GM21528 (cell line): ENCODE results near the gene VPS51.

Experiments
- ATAC-seq: cut with Tn5 transposase; IDR thresholded peaks from one replicate; pipeline ENCODE4 v1.9.1; 2021; ENCODE audit warnings: mild to moderate bottlenecking, moderate library complexity; ENCODE audit not compliant: unreplicated experiment, low FRiP score

VPS51 gene

DNA sequence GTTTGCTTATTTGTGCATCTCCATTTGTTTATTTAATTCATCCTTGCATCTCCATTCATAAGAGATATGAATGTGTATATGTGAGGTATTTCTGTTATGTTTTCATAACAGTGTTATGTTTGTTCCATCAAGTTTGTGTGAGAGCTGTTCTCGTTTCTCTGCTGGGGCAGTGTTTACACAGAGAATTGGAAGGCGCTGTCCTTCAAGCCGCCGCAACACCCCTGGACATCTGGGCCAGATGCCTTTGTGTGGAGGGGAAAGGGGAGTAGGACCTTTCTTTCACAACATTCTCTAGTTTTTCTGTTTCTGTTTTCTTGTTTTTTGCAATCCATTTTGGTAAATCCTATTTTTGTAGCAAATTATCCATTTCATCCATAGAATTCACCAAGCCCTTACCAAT lies 8.6 kb downstream of the VPS51 start:
- no peak for ATAC-seq

DNA sequence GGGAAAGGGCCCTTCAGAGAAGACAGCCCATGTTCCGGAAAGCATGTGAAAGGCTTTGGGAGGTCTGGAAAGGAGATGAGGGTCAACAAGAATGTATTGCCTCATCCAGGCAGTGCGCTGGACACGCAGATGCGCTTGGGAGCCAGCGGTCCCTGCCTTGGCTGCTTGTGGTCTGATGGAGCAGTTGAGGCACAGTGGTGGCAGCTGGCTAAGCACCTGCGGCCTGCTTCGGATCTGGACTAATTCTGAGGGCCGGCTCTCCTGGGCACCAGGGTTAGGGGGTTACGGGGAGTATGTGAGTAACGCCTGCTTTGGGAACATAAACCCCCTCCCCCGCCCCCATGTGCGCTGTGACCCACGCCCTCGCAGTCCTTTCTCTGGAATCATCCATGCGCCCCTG lies 11.1 kb downstream of the VPS51 start:
- ATAC-seq = no peak

DNA sequence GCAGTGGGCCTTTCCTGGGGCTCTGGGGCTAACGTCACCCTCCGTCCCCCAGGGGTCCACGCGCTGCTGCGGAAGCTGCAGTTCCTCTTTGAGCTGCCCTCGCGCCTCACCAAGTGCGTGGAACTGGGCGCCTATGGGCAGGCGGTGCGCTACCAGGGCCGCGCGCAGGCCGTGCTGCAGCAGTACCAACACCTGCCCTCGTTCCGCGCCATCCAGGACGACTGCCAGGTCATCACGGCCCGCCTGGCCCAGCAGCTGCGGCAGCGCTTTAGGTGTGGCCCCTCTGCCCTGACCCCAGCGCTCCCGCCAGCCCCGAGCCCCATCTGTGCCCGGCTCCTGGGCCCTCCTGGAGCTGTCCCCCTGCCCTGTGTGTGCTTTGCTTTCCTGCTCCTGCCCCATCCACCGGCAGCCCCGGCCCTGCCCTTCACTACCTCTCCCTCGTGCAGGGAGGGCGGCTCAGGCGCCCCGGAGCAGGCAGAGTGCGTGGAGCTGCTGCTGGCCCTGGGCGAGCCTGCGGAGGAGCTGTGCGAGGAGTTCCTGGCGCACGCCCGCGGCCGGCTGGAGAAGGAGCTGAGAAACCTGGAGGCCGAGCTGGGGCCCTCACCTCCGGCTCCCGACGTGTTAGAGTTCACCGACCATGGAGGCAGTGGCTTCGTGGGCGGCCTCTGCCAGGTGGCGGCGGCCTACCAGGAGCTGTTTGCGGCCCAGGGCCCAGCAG lies 11.9 kb downstream of the VPS51 start:
- no peak for ATAC-seq

DNA sequence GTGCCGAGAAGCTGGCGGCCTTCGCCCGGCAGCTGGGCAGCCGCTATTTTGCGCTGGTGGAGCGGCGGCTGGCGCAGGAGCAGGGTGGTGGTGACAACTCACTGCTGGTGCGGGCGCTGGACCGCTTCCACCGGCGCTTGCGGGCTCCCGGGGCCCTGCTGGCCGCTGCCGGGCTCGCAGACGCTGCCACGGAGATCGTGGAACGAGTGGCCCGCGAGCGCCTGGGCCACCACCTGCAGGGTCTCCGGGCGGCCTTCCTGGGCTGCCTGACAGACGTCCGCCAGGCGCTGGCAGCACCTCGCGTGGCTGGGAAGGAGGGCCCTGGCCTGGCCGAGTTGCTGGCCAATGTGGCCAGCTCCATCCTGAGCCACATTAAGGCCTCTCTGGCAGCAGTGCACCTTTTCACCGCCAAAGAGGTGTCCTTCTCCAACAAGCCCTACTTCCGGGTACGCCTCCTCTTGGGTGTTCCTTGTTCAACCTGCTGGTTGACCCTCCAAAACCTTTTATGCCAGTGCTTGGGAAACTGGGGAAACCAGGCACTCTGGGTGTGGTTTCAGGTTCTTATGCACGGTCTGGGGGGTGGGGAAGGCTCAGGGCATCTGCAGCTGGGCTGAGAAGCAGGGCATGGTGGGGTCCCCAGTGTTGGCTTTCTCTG lies 12.6 kb downstream of the VPS51 start:
- no peak for ATAC-seq

DNA sequence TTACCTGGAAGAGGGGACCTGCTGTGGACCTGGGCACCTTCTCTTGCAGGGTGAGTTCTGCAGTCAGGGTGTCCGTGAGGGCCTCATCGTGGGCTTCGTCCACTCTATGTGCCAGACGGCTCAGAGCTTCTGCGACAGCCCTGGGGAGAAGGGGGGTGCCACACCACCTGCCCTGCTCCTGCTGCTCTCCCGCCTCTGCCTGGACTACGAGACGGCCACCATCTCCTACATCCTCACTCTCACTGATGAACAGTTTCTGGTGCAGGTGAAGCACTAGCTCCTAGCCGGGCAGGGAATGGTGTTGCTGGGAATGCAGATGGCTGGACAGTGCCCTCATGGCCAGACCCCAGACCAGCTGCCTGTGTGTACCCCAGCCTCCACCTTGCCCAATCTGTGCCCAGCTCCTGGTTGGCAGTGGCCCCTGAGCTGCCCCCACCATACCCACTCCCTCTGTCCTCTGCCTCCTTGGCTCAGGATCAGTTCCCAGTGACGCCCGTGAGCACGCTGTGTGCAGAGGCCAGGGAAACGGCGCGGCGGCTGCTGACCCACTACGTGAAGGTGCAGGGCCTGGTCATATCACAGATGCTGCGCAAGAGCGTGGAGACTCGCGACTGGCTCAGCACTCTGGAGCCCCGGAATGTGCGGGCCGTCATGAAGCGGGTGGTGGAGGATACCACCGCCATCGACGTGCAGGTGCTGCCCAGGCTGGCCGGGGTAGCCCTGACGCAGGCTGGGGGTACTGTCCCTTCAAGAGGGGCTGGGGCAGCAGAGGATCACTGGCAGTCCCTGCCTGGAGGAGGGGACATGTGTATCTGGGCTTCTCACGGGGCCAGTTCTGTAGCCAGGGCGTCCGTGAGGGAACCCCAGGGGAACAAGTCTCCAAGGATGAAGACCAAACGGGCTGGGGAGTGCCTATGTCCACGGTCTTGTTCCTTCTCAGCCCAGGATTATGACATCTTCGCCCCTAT lies 13.5 kb downstream of the VPS51 start:
- ATAC-seq = no peak

DNA sequence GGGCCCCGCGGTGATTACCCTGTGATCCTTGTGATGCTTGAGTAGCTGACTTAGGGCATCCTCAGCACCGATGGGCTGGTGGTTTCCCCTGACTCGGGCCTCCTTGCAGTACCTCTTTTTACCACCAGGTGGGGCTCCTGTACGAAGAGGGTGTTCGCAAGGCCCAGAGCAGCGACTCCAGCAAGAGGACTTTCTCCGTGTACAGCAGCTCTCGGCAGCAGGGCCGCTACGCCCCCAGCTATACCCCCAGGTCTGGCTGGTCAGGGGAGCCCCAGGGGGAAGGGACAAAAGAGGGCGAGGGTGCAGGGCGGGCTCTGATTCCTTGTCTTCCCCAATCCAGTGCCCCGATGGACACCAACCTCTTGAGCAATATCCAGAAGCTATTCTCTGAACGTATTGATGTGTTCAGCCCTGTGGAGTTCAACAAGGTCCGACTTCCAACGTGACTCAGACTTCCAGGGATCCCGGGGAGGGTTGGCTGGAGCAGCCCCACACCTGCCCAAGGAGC lies 14.4 kb downstream of the VPS51 start:
- no peak for ATAC-seq

DNA sequence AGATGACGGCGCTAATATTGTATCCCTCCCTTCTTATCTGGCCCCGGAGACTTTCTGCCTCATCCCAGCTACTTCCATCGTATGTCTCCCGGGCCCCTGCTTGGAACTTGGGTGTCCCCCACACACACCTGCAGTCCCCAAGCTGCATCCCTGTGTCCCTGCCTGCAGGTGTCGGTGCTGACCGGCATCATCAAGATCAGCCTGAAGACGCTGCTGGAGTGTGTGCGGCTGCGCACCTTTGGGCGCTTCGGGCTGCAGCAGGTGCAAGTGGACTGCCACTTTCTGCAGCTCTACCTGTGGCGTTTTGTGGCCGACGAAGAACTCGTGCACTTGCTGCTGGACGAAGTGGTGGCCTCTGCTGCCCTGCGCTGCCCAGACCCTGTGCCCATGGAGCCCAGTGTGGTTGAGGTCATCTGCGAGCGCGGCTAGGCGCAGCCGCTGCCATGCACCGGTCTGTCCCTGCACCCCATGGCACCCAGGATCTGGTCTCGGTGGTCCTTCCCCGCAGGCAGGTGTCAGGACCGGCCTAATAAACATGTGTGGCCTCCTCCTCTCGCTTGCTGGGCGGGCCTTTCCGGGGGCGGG lies 15.2 kb downstream of the VPS51 start:
- no peak for ATAC-seq

DNA sequence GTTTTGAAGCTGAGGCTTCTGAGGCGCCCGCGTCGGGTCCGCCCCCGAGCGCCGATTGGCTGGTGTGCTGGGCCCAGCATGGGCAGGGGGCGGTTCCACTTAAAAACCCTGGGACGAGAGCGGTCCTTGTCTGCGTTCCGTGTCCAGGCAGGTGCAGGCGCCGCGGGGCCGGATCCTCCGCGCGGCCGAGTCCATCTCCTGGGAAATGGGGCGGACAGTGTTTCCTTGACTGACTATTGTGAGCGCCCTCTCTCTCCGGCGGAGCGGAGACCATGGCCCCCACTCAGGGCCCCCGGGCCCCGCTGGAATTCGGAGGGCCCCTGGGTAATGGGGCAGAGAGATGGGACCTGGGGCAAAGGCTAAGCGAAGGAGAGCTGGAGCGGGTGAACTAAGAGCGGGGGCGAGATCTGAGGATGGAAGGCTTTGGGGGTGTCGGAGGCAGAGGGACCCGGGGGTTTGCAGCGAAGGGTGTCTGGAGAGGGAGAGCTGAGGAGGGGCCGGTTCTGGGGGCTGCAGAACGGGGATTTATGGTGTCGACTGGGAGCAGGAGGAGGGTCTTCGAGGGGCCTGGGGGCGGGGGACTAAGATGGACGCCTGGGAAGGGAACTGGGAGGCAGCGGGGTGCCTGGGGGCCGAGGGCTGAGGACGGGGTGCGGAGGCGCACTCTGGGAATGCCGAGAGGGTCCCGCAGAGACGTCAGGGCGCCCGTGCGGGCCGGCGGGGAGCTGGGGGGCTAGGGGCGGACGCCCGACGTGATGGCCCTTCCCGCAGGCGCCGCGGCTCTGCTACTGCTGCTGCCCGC lies 15.9 kb downstream of the VPS51 start, which contains the start of gene TM7SF2:
Gene TM7SF2, plus strand, starts transcription at position 129 of the 802 bp plus-strand sequence. Its CDS starts 144 bp downstream, at position 273.
- ATAC-seq = peak; percentile 34

DNA sequence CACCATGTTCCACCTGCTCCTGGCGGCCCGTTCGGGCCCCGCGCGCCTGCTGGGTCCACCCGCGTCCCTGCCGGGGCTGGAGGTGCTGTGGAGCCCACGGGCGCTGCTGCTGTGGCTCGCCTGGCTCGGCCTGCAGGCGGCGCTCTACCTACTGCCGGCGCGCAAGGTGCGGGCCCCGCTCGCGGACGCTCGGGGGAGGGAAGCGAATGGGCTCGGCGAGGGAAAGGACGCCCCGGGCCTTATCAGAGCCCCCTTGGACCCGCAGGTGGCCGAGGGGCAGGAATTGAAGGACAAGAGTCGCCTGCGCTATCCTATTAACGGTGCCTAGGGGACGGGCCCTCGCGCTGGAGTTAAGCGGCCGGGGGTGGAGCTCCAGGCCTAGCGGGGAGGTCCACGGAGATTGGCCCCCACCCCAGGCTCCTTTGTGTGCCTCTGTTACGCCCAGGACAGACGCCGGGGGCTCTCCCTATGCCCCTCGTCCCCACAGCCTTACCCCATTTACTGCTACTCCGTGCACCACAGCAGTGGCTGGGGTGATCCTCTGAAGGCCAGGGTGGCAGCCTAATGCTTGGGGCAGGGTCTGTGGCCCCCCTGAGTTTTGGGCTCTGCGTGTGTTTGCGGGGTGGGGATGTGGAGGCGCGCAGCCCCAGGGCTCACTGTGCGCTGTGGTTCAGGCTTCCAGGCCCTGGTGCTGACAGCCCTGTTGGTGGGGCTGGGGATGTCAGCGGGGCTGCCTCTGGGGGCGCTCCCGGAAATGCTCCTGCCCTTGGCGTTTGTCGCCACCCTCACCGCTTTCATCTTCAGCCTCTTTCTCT lies 16.7 kb downstream of the VPS51 start:
- ATAC-seq = no peak

DNA sequence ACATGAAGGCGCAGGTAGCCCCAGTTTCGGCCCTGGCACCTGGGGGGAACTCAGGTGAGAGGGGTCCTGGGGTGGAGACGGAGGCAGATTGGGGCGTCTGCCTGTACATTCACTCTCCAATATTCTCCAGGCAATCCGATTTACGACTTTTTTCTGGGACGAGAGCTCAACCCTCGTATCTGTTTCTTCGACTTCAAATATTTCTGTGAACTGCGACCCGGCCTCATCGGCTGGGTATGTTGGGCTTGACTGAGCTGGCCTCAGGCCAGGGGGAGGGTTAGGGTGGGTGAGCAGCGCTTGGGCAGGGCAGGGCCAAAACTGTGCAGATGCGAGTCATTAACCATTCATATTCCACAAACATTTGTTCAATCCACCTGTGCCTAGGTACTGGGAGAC lies 17.3 kb downstream of the VPS51 start:
- no peak for ATAC-seq

DNA sequence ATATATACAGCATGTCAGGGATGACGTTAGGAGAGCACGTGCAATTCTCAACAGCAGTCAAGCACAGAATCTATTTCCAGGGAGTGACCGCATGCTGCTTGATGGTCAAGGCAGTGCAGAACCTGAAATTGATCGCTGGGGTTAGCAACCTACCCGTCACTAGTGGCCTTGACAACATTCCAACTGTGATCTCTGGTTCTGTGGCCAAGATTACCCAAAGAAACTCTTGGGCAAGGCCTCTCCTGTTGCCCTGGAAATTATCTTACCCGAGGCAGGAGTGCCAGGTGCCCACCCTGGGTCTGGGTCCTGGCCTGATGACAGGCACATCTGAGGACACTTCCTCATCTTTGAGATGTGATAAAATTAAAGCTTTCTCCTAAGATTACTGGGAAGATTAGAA lies 17.8 kb downstream of the VPS51 start:
- no peak for ATAC-seq

DNA sequence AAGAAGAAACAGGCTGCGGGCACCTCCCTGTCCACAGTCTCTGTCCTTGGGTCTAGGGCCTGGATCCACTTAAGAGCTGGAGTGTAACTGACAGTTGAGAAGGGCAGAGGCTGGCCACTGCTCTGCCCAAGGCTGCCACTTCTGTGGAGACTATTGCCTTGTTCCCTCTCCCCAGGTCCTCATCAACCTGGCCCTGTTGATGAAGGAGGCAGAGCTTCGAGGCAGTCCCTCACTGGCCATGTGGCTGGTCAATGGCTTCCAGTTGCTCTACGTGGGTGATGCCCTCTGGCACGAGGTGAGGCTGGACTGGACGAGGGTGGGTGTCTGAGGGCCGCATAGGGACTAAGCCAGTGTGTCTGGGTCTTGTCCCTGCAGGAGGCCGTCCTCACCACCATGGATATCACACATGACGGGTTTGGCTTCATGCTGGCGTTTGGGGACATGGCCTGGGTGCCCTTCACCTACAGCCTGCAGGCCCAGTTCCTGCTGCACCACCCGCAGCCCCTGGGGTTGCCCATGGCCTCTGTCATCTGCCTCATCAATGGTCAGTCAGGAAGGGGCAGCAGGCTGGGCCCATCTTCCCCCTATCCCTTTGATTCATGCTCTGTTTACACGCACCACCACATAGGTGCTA lies 18.6 kb downstream of the VPS51 start:
- ATAC-seq = no peak

DNA sequence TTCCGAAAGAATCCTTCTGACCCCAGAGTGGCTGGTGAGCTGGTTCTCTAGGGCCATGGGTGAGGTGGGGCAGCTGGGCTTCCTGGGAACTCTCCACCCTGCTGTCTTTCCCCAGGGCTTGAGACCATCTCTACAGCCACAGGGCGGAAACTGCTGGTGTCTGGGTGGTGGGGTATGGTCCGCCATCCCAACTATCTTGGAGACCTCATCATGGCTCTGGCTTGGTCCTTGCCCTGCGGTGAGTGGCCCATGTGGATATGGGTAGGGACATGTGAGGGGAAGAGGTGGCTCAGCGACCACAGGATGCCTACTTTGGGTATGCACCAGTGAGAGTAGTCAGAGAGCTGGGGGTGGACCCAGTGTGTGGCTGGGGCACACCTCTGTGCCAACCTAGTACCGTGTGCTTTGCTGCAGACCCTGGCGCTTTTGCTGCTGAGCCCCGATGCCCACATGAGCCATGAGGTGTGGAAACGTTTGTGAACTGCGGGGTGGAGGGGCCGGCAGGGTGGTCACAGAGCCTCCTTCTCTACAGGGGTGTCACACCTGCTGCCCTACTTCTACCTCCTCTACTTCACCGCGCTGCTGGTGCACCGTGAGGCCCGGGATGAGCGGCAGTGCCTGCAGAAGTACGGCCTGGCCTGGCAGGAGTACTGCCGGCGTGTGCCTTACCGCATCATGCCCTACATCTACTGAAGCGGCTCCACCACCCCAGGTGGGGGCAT lies 19.5 kb downstream of the VPS51 start:
- ATAC-seq = no peak

DNA sequence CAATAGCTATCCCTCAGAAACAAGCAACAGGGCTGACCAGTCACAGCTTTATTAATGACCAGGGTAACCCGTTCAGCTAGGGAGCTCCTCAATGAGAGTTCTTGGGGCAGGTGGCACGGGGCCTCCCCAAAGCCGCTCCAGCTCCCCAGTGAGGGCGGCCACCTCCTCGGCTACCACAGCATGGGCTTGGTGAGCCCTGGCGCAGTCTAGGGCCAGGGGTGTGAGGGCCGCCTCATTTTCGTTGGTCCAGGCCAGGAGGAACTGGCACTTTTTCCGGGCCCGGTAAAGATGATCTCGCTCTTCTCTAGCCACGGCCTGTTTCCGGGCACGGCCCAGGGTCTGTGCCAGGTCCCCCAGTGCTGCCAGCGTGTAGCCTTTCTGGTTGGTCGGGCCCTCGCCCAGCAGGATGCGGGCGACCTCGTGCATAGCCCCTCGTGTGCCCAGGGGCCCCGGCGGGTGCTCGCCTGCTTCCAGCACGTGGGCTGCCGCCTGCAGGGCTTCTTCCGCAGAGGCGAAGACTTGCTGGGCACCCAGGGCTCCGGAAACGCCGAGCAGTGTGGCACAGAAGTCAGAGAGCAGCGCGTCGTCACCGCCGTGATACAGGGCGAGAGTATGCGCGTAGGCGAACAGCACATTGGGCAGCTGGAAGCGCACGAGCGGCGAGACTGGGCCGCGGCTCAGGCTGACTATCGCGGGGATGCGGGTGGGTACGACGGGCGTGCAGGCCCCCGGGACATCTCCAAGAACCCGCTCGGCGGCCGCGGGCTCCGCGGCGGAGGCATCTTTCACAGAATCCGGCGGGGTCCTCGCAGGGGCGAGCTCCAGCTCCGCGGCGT lies 20.6 kb downstream of the VPS51 start:
- ATAC-seq = peak; percentile 3

DNA sequence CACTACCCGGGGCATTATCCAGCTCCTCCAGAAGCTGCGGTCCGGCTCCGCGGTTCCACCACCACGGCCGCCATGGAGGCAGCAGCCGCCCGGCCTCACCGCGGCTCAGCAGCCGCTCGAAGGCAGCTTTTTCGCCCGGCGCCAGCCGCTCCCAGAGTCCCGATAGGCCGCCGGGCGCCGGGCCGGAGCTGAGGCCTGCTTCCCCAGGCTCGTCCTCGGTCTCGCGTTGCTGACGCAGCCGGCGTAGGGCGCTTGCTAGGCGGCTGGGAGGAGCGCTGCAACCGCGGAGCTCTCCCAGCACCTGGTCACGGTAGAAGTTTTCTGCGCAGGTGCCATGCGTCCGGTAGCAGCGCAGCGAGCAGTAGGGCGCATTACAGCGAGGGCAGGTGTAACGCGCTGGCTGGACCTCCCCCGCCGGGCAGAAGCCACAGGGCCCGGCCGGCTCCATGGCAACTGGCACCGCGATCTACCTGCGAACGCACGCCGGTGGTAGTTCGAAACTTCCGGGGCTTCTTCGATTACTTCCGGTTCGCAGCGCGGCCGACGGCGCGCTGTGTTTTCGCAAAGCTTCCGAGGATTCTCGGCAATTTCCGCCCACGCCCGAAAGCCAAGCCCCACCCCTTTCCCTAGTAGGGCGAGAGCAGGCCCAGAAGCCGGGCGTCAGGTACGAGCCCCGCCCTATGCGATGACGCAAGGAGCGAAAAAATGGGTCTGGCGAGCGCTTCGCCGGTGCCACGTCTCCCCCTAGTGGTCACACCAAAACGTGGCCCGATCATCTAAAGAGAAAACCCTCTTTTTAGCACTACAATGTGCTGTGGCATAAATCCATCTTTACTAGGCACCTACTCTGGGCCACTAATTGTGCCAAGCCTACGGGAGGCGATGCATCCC lies 21.4 kb downstream of the VPS51 start, which contains the start of gene ZNHIT2:
Gene ZNHIT2, minus strand, starts transcription at position 496 of the 891 bp plus-strand sequence. Its CDS starts 48 bp downstream, at position 448.
- peak; percentile 54 for ATAC-seq
